ENCODE measurements around the gene IL1B. TPM values are rescaled to one million over a fixed set of nuclear protein-coding genes. Genes with fewer than 3 reads are reported as not detected.

IL1B gene
- total and polyA plus RNA-seq, 2 of the 8 experiments (the other 6 are each of a cell fraction or from before 2014, with no cell fraction given): not detected

- DNase-seq (ENCODE audit: low read depth in 1 of 2, low spot score in 2 of 2): no peak
- H2BK120ac ChIP-seq (replicated peaks; ENCODE audit: low read depth, low read length): no peak overlapping the region
Measured at GRCh38 chr2:112830682-112831512, 5.7 kb downstream of the IL1B start.

More at GRCh38 chr2:112830682-112831512, 5.7 kb downstream of the IL1B start:
- Histone ChIP-seq H2BK12ac (ENCODE audit: low read depth, low read length) (no peak overlapping the region), H3K4me2 (ENCODE audit: insufficient read depth in 1 of 2, low read depth in 2 of 2, low read length in 2 of 2) (no peak overlapping the region), H3K27ac (ENCODE audit: low read depth, low read length) (no peak overlapping the region), H3K23ac (ENCODE audit: insufficient read length) (no peak overlapping the region), H2BK5ac (ENCODE audit: low read depth, low read length) (no peak overlapping the region), H3K4me1 (replicated peaks in 1 of 4; ENCODE audit: control insufficient read depth in 3 of 4, insufficient read depth in 4 of 4, low read length in 3 of 4) (peaks cover 0 to 2% (median under 1%) of the 10 kb centered on the region in 4 experiments; a peak in 1 of 7 replicates), H2BK20ac (ENCODE audit: low read length) (no peak overlapping the region), H3K4ac (replicated peaks; ENCODE audit: insufficient read length, low read depth, low read length) (no peak overlapping the region), H2AK5ac (ENCODE audit: low read depth, low read length) (no peak overlapping the region), H3K36me3 (ENCODE audit: control insufficient read depth in 2 of 4, insufficient read depth in 4 of 4, low read length in 3 of 4) (no peaks in the 10 kb centered on the region), H2AFZ (ENCODE audit: low read length) (no peak overlapping the region), H4K91ac (replicated peaks; ENCODE audit: insufficient read length, low read length) (no peak overlapping the region), H3K23me2 (ENCODE audit: low read depth, low read length) (no peaks in the 10 kb centered on the region), H2BK15ac (ENCODE audit: low read length) (no peak overlapping the region), H3K79me2 (ENCODE audit: control insufficient read depth in 1 of 2, insufficient read depth in 2 of 2, low read length in 2 of 2) (no peaks in the 10 kb centered on the region), H3K18ac (ENCODE audit: extremely low read depth, low read length) (no peak overlapping the region), H3K56ac (replicated peaks; ENCODE audit: insufficient read length, low read depth, low read length) (no peak overlapping the region), H4K8ac (ENCODE audit: extremely low read depth, insufficient read depth, low read length) (no peak overlapping the region), H3K9ac (replicated peaks in 1 of 4; ENCODE audit: extremely low read depth in 1 of 4, low read depth in 3 of 4, low read length in 3 of 4) (no peak overlapping the region), H3K9me3 (ENCODE audit: insufficient read depth in 2 of 2, low read depth in 1 of 2, low read length in 1 of 2) (0 out of 4 replicates have a peak, but pooled peaks cover 0 to 4% of the 10 kb centered on the region in 2 experiments), H3K14ac (ENCODE audit: insufficient read length) (no peak overlapping the region), H4K20me1 (replicated peaks in 1 of 2; ENCODE audit: control insufficient read depth in 1 of 2, insufficient read depth in 2 of 2, low read length in 2 of 2) (no peaks in the 10 kb centered on the region), H4K5ac (ENCODE audit: insufficient read length, low read depth, low read length) (no peak overlapping the region), H3K79me1 (ENCODE audit: low read depth, low read length) (no peaks in the 10 kb centered on the region), H3K27me3 (replicated peaks in 1 of 4; ENCODE audit: control insufficient read depth in 3 of 4, extremely low read depth in 1 of 4, insufficient read depth in 3 of 4, low read length in 3 of 4) (no peaks in the 10 kb centered on the region), H3K4me3 (ENCODE audit: extremely low read depth in 1 of 4, insufficient read depth in 2 of 4, low read depth in 3 of 4, low read length in 4 of 4) (no peak overlapping the region)
- POLR2A ChIA-PET (ENCODE audit: partially characterized antibody): interaction anchor here (0.6 kb wide), 1 partner anchor 12 kb away, joined by 3 read pairs; no protein-coding TSS in a partner anchor
- CTCF ChIA-PET (ENCODE audit: partially characterized antibody): interaction anchor here (0.7 to 1.6 kb wide), 2 partner anchors 53 to 55 kb away, joined by 3 read pairs; no protein-coding TSS in a partner anchor
- no peak for TF ChIP-seq SP1 (IDR thresholded peaks at IDR 0.05; ENCODE audit: low read depth, low read length)
- no peak for TF ChIP-seq CBX8 (IDR thresholded peaks at IDR 0.05; ENCODE audit: borderline replicate concordance, low read depth, low read length)
- no peak for TF ChIP-seq RXRA (IDR thresholded peaks at IDR 0.05; ENCODE audit: insufficient read depth, low read depth, low read length)
- TF ChIP-seq BACH1 (IDR thresholded peaks at IDR 0.05; ENCODE audit: low read length): no peak
- no peak for FAIRE-seq
- 75% methylated on average over 5 of the region's 5 CpGs; no CpG with 5 or more reads in 1 of the 2 experiments for WGBS, 2 experiments (ENCODE audit: extremely low coverage in 1 of 2, insufficient coverage in 1 of 2, insufficient read length in 1 of 2, insufficient replicate concordance in 2 of 2, low coverage in 1 of 2, low lambda C conversion rate in 2 of 2, missing lambda C conversion rate in 1 of 2)

Measured in H1 (cell line).